Testis (tissue), 3 donors: Measurements from ENCODE around the gene CAMSAP3. TPM values are rescaled to one million over a fixed set of nuclear protein-coding genes. Genes with fewer than 3 reads are reported as not detected.

Source experiments
- DNase-seq: peaks from one replicate; pipeline ENCODE4 v3.0.0-alpha.2; 2019
- H3K27ac ChIP-seq, 2 donors: fragments of 200-600 bp; sonication (generic); one replicate each; pipeline ENCODE4 v1.5.1; 2019
- H3K27me3 ChIP-seq: fragments of 200-600 bp; sonication (generic); one replicate; pipeline ENCODE4 v1.5.1; 2019
- H3K36me3 ChIP-seq: fragments of 200-600 bp; sonication (generic); one replicate; pipeline ENCODE4 v1.5.1; 2017; ENCODE audit warnings: low read depth; ENCODE audit errors: missing control alignments
- H3K4me1 ChIP-seq: fragments of 200-600 bp; sonication (generic); one replicate; pipeline ENCODE4 v1.5.1; 2019
- H3K4me3 ChIP-seq, 2 donors: fragments of 200-600 bp; sonication (generic); one replicate each; pipeline ENCODE4 v1.5.1; 2017 to 2019
- H3K9me3 ChIP-seq: fragments of 200-600 bp; sonication (generic); one replicate; pipeline ENCODE4 v1.5.1; 2017
- POLR2A ChIP-seq: fragments of 450-650 bp; IDR thresholded peaks from one replicate; pipeline ENCODE4 v1.6.1; 2017; ENCODE audit warnings: antibody characterized with exemption, mild to moderate bottlenecking, moderate library complexity
- WGBS, 2 donors: methylation state at CpG; one replicate each; pipeline ENCODE4 v1.1.5; 2018; 5-methylcytosine and 5-hydroxymethylcytosine counted together
- intact Hi-C: fragments of 100-400 bp; cut with DNase I; formaldehyde crosslinking; loops from one replicate; pipeline ENCODE4 v1.15.1; 2023; ENCODE audit warnings: low total_unique reads
- polyA plus RNA-seq: library from polyadenylated mRNA; stranded (reverse); fragments of 350-450 nt; fragmentation: Illumina TruSeq; extraction: RNeasy Lipid Tissue Mini Kit (QIAGEN cat#74804); gene quantifications from one replicate; pipeline ENCODE4 v1.2.3, GENCODE V29; 2014; ENCODE audit warnings: low read depth, low replicate concordance; ENCODE audit not compliant: insufficient read depth
- total RNA-seq, 2 donors: library from RNA; depleted of rRNA; stranded (reverse); fragments of >200 nt; gene quantifications; one replicate each; pipeline ENCODE4 v1.2.3, GENCODE V29; 2016
- TF ChIP-seq, protein P1 (sequence below), 3 experiments: fragments of 450-650 bp in 2 of 3; fragments of 200-600 bp in 1 of 3; sonication (generic) in 1 of 3; IDR thresholded peaks; one replicate each; pipeline ENCODE4 v1.5.1; 2016 to 2019; ENCODE audit warnings: antibody characterized with exemption in 3 of 3, mild to moderate bottlenecking in 2 of 3, moderate library complexity in 1 of 3

CAMSAP3 gene
- total and polyA plus RNA-seq, 3 donors from 2014 or later: 32.4 to 104 (median 64.7) TPM

DNA sequence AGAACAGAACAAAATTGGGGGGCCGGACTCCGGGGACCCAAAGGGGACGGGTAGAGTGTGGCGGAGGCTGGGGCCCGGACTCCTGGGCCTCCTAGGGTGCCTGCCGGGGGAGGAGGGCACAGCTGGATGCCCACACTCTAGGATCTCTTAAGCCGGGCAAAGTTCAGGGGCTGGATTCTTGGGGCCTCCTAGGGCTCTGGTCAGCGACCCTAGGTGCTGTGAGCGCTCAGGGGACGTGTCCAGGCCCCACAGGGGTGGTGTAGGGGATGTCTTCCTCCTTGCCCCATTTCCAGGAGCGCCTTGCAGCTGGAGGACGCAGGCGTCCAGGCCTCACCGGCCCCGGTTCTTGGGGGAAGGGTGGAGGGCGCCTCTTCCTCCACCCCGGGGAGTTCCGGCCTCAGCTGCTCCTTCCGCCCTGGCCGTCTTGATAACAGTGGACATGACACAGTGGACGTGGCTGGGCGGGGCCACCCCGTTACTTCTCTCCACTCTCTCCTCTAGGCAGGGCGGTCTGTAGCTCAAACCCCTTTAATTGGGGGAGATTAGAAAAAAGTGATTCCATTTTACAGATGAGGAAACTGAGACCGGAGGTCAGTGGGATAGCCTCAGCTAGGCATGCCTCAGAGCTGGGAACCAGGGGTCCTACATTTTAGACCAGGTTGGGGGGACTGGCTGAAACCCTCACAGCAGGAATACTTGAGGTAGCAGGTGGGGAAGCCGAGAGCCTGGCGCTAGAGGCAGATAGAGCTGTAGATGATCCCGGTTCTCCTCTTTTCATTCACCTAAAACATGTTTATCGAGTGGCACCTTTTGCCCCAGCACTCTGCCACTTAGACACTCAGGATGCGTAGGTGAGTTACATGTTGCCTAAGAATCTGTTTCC lies 42.0 kb downstream of the CAMSAP3 start:
- DNase-seq: peak; percentile 78
- Histone ChIP-seq H3K9me3 (no peaks in the 10 kb centered on the region), H3K36me3 (no peaks in the 10 kb centered on the region), H3K27ac (peak overlapping the region; percentile 47 to 82), H3K4me3 (peak overlapping the region; percentile 53 to 66), H3K4me1 (no peaks in the 10 kb centered on the region), H3K27me3 (no peaks in the 10 kb centered on the region)
- 23 to 36% methylated on average over 20 to 30 of the region's 30 CpGs for WGBS, 2 donors
- intact Hi-C loops: no loop called here
- TF ChIP-seq, protein P1, sequence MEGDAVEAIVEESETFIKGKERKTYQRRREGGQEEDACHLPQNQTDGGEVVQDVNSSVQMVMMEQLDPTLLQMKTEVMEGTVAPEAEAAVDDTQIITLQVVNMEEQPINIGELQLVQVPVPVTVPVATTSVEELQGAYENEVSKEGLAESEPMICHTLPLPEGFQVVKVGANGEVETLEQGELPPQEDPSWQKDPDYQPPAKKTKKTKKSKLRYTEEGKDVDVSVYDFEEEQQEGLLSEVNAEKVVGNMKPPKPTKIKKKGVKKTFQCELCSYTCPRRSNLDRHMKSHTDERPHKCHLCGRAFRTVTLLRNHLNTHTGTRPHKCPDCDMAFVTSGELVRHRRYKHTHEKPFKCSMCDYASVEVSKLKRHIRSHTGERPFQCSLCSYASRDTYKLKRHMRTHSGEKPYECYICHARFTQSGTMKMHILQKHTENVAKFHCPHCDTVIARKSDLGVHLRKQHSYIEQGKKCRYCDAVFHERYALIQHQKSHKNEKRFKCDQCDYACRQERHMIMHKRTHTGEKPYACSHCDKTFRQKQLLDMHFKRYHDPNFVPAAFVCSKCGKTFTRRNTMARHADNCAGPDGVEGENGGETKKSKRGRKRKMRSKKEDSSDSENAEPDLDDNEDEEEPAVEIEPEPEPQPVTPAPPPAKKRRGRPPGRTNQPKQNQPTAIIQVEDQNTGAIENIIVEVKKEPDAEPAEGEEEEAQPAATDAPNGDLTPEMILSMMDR (IDR thresholded peaks at IDR 0.05): no peak
- TF ChIP-seq POLR2A: no peak

DNA sequence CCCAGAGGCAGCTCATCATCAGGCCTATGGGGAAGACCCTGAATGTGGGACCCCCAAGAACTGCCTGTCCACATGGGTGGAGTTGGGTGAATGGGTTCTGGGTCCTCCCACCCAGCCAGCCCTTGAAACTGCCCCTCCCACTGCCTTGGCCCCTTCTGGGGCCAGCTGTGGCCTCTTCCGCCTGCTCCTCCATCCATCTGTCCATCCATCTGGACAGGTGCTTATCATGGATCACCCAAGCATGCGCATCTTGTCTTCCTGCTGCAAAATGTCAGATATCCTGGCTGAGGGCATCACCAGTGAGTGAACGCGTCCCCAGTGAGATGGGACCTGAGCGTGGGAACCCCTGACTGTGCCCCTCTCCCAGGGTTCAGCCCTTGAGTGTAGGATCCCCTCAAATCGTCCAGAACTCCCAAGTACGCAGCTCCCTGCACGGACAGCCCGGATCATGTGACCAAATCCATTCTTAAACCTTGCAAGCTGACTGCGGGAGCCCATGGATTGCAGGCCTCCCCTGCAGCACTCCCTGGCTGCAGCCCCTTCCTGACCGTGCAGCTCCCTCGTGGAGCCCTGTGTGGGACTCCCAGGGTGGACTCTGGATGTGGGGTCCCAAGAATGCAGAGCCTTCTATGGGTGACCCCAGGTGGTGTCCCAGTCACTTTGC lies 43.3 kb downstream of the CAMSAP3 start:
- Histone ChIP-seq H3K27ac (no peak overlapping the region), H3K4me3 (no peak overlapping the region), H3K27me3 (no peaks in the 10 kb centered on the region), H3K36me3 (no peaks in the 10 kb centered on the region), H3K4me1 (no peaks in the 10 kb centered on the region), H3K9me3 (no peaks in the 10 kb centered on the region)
- intact Hi-C loops: no loop called here
- WGBS, 2 donors: 61 to 65% methylated on average over 8 to 12 of the region's 12 CpGs
- no peak for TF ChIP-seq POLR2A
- TF ChIP-seq, protein P1 (IDR thresholded peaks at IDR 0.05): no peak
- DNase-seq: no peak

DNA sequence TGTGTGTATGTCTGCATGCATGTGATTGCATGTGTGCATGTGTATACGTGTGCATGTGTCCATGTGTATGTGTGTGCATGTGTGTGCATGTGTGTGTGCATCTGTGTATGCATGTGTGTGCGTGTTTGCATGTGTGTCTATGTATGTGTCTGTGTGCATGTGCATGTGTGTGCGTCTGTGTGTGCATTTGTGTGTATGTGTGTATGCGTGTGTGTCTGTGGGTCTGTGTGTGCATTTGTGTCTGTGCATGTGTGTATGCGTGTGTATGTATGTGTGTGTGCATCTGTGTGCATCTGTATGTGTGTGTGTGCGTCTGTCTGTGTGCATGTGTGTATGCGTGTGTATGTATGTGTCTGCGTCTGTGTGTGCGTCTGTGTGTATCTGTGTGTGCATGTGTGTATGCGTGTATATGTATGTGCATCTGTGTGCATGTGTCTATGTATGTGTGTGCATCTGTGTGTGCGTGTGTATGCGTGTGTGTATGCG lies 44.2 kb downstream of the CAMSAP3 start:
- no peaks in the 10 kb centered on the region for H3K4me1 ChIP-seq
- intact Hi-C loops: no loop called here
- no peaks in the 10 kb centered on the region for H3K9me3 ChIP-seq
- DNase-seq: no peak
- no peak overlapping the region for H3K27ac ChIP-seq
- TF ChIP-seq, protein P1 (IDR thresholded peaks at IDR 0.05): no peak
- TF ChIP-seq POLR2A: no peak
- H3K4me3 ChIP-seq: no peak overlapping the region
- H3K36me3 ChIP-seq: no peaks in the 10 kb centered on the region
- H3K27me3 ChIP-seq: no peaks in the 10 kb centered on the region
- 70 to 76% methylated on average over 13 of the region's 13 CpGs for WGBS, 2 donors

DNA sequence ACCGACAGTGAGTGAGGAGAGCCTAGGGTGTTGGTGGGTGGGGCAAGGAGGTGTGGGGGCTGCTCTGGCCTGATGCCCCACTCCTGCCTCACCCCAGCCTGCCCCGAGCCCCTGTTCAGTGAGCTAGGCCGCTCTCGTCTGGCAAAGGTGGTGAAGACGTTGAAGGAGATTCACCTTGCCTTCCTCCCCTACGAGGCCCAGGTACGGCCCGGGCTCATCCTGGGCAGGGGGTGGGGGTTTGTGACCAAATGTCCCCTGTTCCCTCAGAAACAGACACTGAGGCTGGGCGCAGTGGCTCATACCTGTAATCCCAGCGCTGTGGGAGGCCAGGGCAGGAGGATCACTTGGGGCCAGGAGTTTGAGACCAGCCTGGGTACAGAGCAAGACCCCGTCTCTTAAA lies 45.1 kb downstream of the CAMSAP3 start:
- no peak overlapping the region for H3K27ac ChIP-seq
- no peak for DNase-seq
- H3K4me1 ChIP-seq: no peaks in the 10 kb centered on the region
- H3K4me3 ChIP-seq: no peak overlapping the region
- 84 to 97% methylated on average over 8 to 11 of the region's 11 CpGs for WGBS, 2 donors
- intact Hi-C loops: no loop called here
- no peaks in the 10 kb centered on the region for H3K36me3 ChIP-seq
- no peaks in the 10 kb centered on the region for H3K27me3 ChIP-seq
- H3K9me3 ChIP-seq: no peaks in the 10 kb centered on the region
- TF ChIP-seq POLR2A: no peak
- TF ChIP-seq, protein P1 (IDR thresholded peaks at IDR 0.05): no peak
